ENCODE data around the gene GPR137B.
"Not testable (repeated sequence)": the region's sequence is repeated elsewhere in the genome, so short reads cannot be mapped to it uniquely, and the experiment has no call there.

The GPR137B gene, protein sequence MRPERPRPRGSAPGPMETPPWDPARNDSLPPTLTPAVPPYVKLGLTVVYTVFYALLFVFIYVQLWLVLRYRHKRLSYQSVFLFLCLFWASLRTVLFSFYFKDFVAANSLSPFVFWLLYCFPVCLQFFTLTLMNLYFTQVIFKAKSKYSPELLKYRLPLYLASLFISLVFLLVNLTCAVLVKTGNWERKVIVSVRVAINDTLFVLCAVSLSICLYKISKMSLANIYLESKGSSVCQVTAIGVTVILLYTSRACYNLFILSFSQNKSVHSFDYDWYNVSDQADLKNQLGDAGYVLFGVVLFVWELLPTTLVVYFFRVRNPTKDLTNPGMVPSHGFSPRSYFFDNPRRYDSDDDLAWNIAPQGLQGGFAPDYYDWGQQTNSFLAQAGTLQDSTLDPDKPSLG
- 6.2 to 14.5 (median 11.1) reads per million in 3 donors for total RNA-seq

DNA sequence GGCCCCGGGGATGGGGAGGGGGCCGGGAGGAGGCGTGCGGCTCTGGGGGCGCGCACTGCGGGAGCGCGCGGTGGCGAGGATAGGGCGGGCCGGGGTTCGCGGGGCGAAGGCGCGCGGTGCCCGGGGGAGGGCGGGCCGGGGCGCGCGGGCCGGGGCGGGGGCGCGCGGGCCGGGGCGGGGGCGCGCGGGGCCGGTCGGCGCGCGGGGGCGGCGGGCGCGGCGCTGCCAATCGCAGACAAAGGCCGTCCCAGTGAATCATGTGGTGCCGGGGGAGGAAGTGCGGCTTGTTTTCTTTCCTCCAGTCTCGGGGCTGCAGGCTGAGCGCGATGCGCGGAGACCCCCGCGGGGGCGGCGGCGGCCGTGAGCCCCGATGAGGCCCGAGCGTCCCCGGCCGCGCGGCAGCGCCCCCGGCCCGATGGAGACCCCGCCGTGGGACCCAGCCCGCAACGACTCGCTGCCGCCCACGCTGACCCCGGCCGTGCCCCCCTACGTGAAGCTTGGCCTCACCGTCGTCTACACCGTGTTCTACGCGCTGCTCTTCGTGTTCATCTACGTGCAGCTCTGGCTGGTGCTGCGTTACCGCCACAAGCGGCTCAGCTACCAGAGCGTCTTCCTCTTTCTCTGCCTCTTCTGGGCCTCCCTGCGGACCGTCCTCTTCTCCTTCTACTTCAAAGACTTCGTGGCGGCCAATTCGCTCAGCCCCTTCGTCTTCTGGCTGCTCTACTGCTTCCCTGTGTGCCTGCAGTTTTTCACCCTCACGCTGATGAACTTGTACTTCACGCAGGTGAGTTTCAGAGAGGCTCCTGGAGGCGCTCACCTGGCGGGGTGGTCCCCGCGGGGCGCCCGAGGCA, at the start of gene GPR137B:
Gene GPR137B, plus strand, starts transcription at position 287 of the 851 bp plus-strand sequence. Its CDS starts 84 bp downstream, at position 371.
- H3K9me3 ChIP-seq (ENCODE audit: control insufficient read depth, low read length), result no peaks in the 10 kb centered on the region
- peaks cover 15% of the 10 kb centered on the region for H3K4me1 ChIP-seq (ENCODE audit: control insufficient read depth, insufficient read depth, low read length, poor library complexity, severe bottlenecking)
- H3K27ac ChIP-seq (ENCODE audit: insufficient read depth, low read length, poor library complexity, severe bottlenecking), result peak within 1 kb of the TSS; percentile 32
- peak; percentile 24 to 32 (median 25) for DNase-seq
- no peaks in the 10 kb centered on the region for H3K36me3 ChIP-seq (ENCODE audit: control insufficient read depth, insufficient read depth, low read length)
- H3K4me3 ChIP-seq (ENCODE audit: insufficient read depth, low read depth, low read length, poor library complexity, severe bottlenecking), result peak within 1 kb of the TSS; percentile 82
- peaks cover 7% of the 10 kb centered on the region for H3K27me3 ChIP-seq (replicated peaks; ENCODE audit: control insufficient read depth, insufficient read depth, low read length, poor library complexity, severe bottlenecking)

DNA sequence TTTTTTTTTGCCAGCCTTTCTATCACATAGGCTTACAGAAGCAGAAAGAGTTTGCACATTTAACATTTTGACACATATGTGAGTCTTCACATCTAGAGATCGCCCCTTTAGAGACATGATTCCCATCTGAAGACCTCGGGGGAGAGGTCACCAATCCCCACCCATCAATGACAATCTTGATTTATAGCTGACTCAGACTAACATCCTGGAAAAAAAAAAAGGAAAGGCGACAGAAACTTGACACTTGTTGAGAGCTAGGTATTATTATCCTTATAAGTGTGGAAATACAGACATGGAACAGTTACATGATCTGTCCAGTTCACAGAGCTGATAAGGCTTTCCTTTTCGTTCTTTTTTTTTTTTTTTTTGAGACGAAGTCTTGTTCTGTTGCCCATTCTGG, 49.4 kb upstream of the GPR137B start:
- peaks cover 5% of the 10 kb centered on the region for H3K9me3 ChIP-seq (ENCODE audit: control insufficient read depth, low read length)
- no peaks in the 10 kb centered on the region for H3K4me1 ChIP-seq (ENCODE audit: control insufficient read depth, insufficient read depth, low read length, poor library complexity, severe bottlenecking)
- no peak for DNase-seq
- no peak overlapping the region for H3K4me3 ChIP-seq (ENCODE audit: insufficient read depth, low read depth, low read length, poor library complexity, severe bottlenecking)
- no peak overlapping the region for H3K27ac ChIP-seq (ENCODE audit: insufficient read depth, low read length, poor library complexity, severe bottlenecking)
- H3K27me3 ChIP-seq (replicated peaks; ENCODE audit: control insufficient read depth, insufficient read depth, low read length, poor library complexity, severe bottlenecking), result no peaks in the 10 kb centered on the region
- H3K36me3 ChIP-seq (ENCODE audit: control insufficient read depth, insufficient read depth, low read length), result no peaks in the 10 kb centered on the region

DNA sequence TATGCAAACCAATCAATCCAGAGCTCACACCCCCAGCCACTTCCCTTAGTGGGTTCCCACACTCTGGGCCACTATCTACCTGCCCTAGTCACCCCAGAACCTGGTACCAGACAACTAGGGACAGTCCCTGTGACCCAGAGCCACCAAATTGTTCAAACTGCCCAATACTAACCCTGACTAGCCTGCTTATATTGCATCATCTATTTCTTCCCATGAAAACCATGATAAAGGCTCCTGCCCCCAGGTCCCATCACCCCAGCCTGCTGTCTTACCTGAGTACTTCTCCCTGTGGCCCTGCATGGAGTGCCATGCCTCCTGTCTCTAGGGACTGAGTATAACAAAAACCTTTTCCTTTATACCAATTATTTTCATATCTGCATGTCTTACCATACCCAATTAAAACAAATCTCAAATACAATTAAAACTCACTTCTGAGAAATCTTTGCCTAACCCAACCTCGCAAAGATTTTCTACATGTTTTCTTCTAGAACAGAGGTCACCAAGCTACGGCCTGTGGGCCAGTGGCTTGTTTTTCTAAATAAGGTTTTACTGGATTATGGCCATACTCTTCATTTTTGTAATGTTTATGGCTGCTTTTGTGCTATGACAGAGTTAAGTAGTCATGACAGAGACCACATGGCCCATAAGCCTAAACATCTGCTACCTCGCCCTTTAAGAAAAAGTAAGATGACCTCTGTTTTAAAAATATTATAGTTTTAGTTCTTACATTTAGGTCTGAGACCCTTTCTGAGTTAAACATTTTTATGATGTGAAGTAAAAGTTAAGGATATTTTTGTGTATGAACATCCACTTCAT, 46.4 kb upstream of the GPR137B start:
- H3K4me3 ChIP-seq (ENCODE audit: insufficient read depth, low read depth, low read length, poor library complexity, severe bottlenecking), result no peak overlapping the region
- no peaks in the 10 kb centered on the region for H3K27me3 ChIP-seq (replicated peaks; ENCODE audit: control insufficient read depth, insufficient read depth, low read length, poor library complexity, severe bottlenecking)
- H3K9me3 ChIP-seq (ENCODE audit: control insufficient read depth, low read length), result peaks cover 5% of the 10 kb centered on the region
- no peaks in the 10 kb centered on the region for H3K36me3 ChIP-seq (ENCODE audit: control insufficient read depth, insufficient read depth, low read length)
- H3K4me1 ChIP-seq (ENCODE audit: control insufficient read depth, insufficient read depth, low read length, poor library complexity, severe bottlenecking), result no peaks in the 10 kb centered on the region
- no peak for DNase-seq
- no peak overlapping the region for H3K27ac ChIP-seq (ENCODE audit: insufficient read depth, low read length, poor library complexity, severe bottlenecking)

DNA sequence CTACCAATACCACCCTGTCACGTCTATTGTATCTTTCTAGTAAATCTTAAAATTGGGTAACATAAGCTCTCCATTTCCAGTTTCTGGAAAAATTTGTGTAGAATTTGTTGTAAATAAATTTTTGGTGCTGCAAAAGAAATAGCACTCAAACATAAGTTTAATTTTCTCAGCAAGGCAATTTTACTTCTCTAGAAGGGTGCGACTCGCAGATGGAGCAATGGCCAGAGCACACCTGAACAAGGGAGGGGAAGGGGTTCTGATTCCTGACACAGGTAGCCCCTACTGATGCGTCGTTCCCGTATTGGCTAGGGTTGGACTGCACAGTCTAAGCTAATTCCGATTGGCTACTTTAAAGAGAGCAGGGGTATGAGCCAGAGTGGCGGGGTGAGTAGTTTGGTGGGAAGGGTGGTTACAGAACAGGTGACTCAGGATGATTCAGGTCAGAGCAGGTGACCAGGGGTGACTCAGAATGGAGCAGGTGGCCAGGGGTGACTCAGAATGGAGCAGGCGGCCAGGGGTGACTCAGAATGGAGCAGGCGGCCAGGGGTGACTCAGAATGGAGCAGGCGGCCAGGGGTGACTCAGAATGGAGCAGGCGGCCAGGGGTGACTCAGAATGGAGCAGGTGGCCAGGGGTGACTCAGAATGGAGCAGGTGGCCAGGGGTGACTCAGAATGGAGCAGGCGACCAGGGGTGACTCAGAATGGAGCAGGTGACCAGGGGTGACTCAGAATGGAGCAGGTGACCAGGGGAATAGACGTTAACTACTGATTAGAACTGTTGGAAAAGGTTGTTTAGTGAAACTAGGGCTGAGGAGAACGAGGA, 45.5 kb upstream of the GPR137B start:
- not testable (repeated sequence) for H3K27me3 ChIP-seq (replicated peaks; ENCODE audit: control insufficient read depth, insufficient read depth, low read length, poor library complexity, severe bottlenecking); H3K4me3 ChIP-seq (ENCODE audit: insufficient read depth, low read depth, low read length, poor library complexity, severe bottlenecking); H3K9me3 ChIP-seq (ENCODE audit: control insufficient read depth, low read length); H3K4me1 ChIP-seq (ENCODE audit: control insufficient read depth, insufficient read depth, low read length, poor library complexity, severe bottlenecking); H3K36me3 ChIP-seq (ENCODE audit: control insufficient read depth, insufficient read depth, low read length)
- peak; percentile 80 to 100 (median 91) for DNase-seq
- H3K27ac ChIP-seq (ENCODE audit: insufficient read depth, low read length, poor library complexity, severe bottlenecking), result peak overlapping the region; percentile 39

DNA sequence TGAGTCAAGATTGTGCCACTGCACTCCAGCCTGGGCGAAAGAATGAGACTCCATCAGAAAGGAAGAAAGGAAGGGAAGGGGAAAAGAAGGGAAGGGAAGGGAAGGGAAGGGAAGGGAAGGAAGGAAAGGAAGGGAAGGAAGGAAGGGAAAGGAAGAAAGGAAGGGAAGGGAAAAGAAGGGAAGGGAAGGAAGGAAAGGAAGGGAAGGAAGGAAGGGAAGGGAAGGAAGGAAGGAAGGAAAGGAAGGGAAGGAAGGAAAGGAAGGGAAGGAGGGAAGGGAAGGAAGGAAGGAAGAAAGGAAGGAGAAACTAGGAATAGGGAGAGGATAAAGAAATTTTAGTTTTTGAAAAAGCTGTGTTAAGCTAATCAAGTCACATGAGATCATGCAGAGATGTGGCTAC, 44.1 kb upstream of the GPR137B start:
- Histone ChIP-seq H3K27ac (ENCODE audit: insufficient read depth, low read length, poor library complexity, severe bottlenecking) (no peak overlapping the region), H3K27me3 (replicated peaks; ENCODE audit: control insufficient read depth, insufficient read depth, low read length, poor library complexity, severe bottlenecking) (no peaks in the 10 kb centered on the region), H3K4me3 (ENCODE audit: insufficient read depth, low read depth, low read length, poor library complexity, severe bottlenecking) (no peak overlapping the region), H3K4me1 (ENCODE audit: control insufficient read depth, insufficient read depth, low read length, poor library complexity, severe bottlenecking) (no peaks in the 10 kb centered on the region), H3K9me3 (ENCODE audit: control insufficient read depth, low read length) (peaks cover 5% of the 10 kb centered on the region), H3K36me3 (ENCODE audit: control insufficient read depth, insufficient read depth, low read length) (no peaks in the 10 kb centered on the region)
- no peak for DNase-seq

DNA sequence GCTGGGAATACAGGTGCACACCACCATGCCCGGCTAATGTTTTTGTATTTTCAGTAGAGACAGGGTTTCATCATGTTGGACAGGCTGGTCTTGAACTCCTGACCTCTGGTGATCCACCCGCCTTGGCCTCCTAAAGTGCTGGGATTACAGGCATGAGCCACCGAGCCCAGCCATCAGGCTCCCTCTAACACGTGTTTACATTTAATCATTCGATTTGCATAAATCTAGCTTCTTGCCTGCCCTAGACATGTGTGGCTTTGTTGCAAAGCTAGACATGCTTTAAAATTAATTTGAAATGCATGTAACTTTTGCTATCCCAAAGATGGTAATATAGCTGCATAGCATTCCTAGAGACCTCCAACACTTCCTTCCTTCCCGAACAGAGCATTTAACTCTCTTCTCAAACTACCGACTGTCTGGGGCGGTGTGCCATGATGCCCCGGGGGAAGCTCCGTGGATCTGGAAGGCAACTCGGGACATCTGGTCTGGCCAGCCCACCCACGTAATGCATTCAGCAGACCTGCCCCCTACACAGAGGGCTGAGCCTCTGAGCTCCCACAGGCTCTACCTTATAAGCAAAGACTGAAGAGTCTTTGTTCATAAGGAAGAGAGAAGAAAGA, 42.9 kb upstream of the GPR137B start:
- Histone ChIP-seq H3K9me3 (ENCODE audit: control insufficient read depth, low read length) (peaks cover 5% of the 10 kb centered on the region), H3K4me3 (ENCODE audit: insufficient read depth, low read depth, low read length, poor library complexity, severe bottlenecking) (no peak overlapping the region), H3K27me3 (replicated peaks; ENCODE audit: control insufficient read depth, insufficient read depth, low read length, poor library complexity, severe bottlenecking) (no peaks in the 10 kb centered on the region), H3K4me1 (ENCODE audit: control insufficient read depth, insufficient read depth, low read length, poor library complexity, severe bottlenecking) (no peaks in the 10 kb centered on the region), H3K36me3 (ENCODE audit: control insufficient read depth, insufficient read depth, low read length) (no peaks in the 10 kb centered on the region), H3K27ac (ENCODE audit: insufficient read depth, low read length, poor library complexity, severe bottlenecking) (no peak overlapping the region)
- DNase-seq, result no peak

DNA sequence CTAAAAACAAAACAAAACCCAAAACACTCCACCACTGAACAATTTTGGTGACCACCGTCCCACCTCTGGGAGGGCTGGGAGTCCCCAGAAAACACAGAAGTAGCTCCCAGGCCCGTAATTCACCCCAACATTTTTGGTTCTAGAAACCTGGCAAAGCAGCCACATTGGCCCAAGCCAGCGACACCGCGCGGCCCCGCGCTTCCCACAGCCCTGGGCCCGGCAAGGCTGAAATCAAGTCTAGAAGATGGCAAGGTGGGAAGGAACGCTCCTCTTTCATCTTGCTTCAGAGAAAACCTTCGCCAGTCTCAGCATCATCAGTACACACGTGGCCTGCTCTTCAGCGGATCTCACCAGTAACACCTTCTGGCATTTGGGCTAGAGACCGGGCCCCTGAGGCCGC, 41.5 kb upstream of the GPR137B start:
- Histone ChIP-seq H3K4me3 (ENCODE audit: insufficient read depth, low read depth, low read length, poor library complexity, severe bottlenecking) (no peak overlapping the region), H3K27me3 (replicated peaks; ENCODE audit: control insufficient read depth, insufficient read depth, low read length, poor library complexity, severe bottlenecking) (no peaks in the 10 kb centered on the region), H3K27ac (ENCODE audit: insufficient read depth, low read length, poor library complexity, severe bottlenecking) (no peak overlapping the region), H3K9me3 (ENCODE audit: control insufficient read depth, low read length) (peaks cover 5% of the 10 kb centered on the region), H3K4me1 (ENCODE audit: control insufficient read depth, insufficient read depth, low read length, poor library complexity, severe bottlenecking) (no peaks in the 10 kb centered on the region), H3K36me3 (ENCODE audit: control insufficient read depth, insufficient read depth, low read length) (no peaks in the 10 kb centered on the region)
- DNase-seq, result no peak

DNA sequence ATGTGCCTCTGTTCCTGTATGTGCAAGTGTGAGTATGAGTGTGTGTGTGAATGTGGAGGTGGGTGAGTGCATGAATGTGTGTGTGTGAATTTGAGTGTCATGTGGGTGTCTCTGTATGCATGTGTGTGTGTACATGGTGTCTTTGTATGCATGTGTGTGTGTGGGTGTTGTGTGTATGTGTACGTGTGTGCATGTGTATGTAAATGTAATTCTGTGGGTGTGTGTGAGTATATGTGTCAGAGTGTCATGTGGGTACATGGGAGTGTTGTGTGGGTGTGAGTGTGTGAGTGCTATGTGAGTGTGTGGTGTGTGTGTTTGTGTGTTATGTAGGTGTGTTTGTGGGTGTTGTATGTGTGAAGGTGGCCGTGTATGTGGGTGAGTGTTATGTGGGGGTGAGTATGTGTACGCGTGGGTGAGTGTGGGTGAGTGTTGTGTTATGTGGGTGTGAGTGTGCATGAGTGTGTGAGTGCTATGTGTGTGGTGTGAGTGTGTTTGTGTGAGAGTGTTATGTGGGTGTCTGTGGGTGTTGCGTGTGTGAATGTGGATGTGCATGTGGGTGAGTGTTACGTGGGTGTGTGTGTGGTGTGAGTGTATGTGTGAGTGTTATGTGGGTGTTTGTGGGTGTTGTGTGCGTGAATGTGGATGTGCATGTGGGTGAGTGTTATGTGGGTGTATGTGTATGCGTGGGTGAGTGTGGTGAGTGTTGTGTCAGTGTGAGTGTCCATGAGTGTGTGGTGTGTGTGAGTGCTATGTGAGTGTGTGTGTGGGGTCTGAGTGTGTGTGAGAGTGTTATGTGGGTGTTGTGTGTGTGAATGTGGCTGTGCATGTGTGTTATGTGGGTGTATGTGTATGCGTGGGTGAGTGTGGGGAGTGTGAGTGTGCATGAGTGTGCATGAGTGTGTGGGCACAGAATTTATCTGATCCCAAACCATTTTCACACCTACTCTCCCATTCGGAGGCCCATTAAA, 40.8 kb upstream of the GPR137B start:
- DNase-seq, result no peak
- Histone ChIP-seq H3K4me3 (ENCODE audit: insufficient read depth, low read depth, low read length, poor library complexity, severe bottlenecking) (no peak overlapping the region), H3K4me1 (ENCODE audit: control insufficient read depth, insufficient read depth, low read length, poor library complexity, severe bottlenecking) (no peaks in the 10 kb centered on the region), H3K36me3 (ENCODE audit: control insufficient read depth, insufficient read depth, low read length) (no peaks in the 10 kb centered on the region), H3K9me3 (ENCODE audit: control insufficient read depth, low read length) (peaks cover 5% of the 10 kb centered on the region), H3K27me3 (replicated peaks; ENCODE audit: control insufficient read depth, insufficient read depth, low read length, poor library complexity, severe bottlenecking) (no peaks in the 10 kb centered on the region), H3K27ac (ENCODE audit: insufficient read depth, low read length, poor library complexity, severe bottlenecking) (no peak overlapping the region)

Data from effector memory CD4-positive, alpha-beta T cell (primary cell).